Ectodermal cell (in vitro differentiated cells): Measurements from ENCODE around the gene NMUR2.

Source experiments
- H3K27ac ChIP-seq: 2 replicates; pipeline ENCODE4 v1.7.0; 2013; ENCODE audit warnings: mild to moderate bottlenecking, low read depth, low read length; ENCODE audit not compliant: insufficient read depth, poor library complexity, severe bottlenecking
- H3K27me3 ChIP-seq: 2 replicates; pipeline ENCODE4 v1.7.0; 2013; ENCODE audit warnings: mild to moderate bottlenecking, low read length; ENCODE audit not compliant: insufficient read depth, control insufficient read depth, poor library complexity, severe bottlenecking
- H3K36me3 ChIP-seq: one replicate; pipeline ENCODE4 v1.7.0; 2013; ENCODE audit warnings: low read length; ENCODE audit not compliant: control insufficient read depth, insufficient read depth
- H3K4me1 ChIP-seq: one replicate; pipeline ENCODE4 v1.7.0; 2013; ENCODE audit warnings: low read length; ENCODE audit not compliant: control insufficient read depth, insufficient read depth
- H3K4me3 ChIP-seq: 2 replicates; pipeline ENCODE4 v1.7.0; 2013; ENCODE audit warnings: low read depth, low read length, control low read depth; ENCODE audit not compliant: insufficient read depth
- H3K9me3 ChIP-seq: 2 replicates; pipeline ENCODE4 v1.7.0; 2013; ENCODE audit warnings: mild to moderate bottlenecking, low read length, moderate library complexity; ENCODE audit not compliant: control insufficient read depth
- WGBS, 2 experiments: methylation state at CpG; one replicate each; pipeline ENCODE4 v1.1.7; 2013; ENCODE audit warnings: missing lambda C conversion rate in 2 of 2; 5-methylcytosine and 5-hydroxymethylcytosine counted together

NMUR2 gene

DNA sequence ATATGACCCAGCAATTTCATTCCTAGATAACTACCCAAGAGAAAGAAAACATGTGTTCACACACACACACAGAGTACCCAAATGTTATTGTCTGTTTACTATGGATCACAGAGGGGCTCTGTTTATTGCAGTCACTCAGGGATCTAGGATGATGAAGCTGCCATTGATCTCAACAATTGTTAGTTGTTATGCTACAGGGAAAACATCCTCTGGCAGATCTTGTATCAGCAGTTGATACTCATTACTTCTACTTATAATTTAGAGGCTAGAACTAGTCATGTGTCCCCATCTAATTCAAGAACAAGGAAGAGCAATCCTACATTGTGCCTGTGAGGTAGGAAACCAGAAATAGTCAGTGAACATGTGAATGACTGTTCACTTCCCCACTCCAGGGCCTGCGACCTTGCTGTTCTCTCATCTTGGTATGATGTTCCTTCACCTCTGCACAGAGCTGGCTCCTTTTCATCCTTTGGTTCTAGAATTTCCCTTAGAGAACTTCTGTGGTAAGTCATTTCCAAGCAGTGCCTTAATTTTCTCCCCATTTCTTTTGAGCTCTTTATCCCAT is 30.3 kb downstream of the NMUR2 start:
- no peaks in the 10 kb centered on the region for H3K27me3 ChIP-seq
- H3K4me1 ChIP-seq: no peaks in the 10 kb centered on the region
- no peak overlapping the region for H3K27ac ChIP-seq
- WGBS, 2 experiments: 87 to 95% methylated on average over 1 of the region's 1 CpG
- no peaks in the 10 kb centered on the region for H3K9me3 ChIP-seq
- no peak overlapping the region for H3K4me3 ChIP-seq
- H3K36me3 ChIP-seq: no peaks in the 10 kb centered on the region

- Histone ChIP-seq H3K36me3 (no peaks in the 10 kb centered on the region), H3K4me3 (no peak overlapping the region), H3K9me3 (no peaks in the 10 kb centered on the region), H3K27me3 (no peaks in the 10 kb centered on the region), H3K4me1 (no peaks in the 10 kb centered on the region), H3K27ac (no peak overlapping the region)
- WGBS, 2 experiments: 82 to 84% methylated on average over 1 of the region's 1 CpG
These were observed 32.2 kb downstream of the NMUR2 start for GRCh38 chr5:152372875-152373274.

- no peaks in the 10 kb centered on the region for H3K27me3 ChIP-seq
- no peaks in the 10 kb centered on the region for H3K9me3 ChIP-seq
- H3K4me3 ChIP-seq: no peak overlapping the region
- no peaks in the 10 kb centered on the region for H3K36me3 ChIP-seq
- no peak overlapping the region for H3K27ac ChIP-seq
- no peaks in the 10 kb centered on the region for H3K4me1 ChIP-seq
These were observed 35.8 kb downstream of the NMUR2 start for GRCh38 chr5:152369298-152369697.

- H3K4me3 ChIP-seq: no peak overlapping the region
- H3K4me1 ChIP-seq: no peaks in the 10 kb centered on the region
- no peaks in the 10 kb centered on the region for H3K9me3 ChIP-seq
- no peak overlapping the region for H3K27ac ChIP-seq
- no peaks in the 10 kb centered on the region for H3K27me3 ChIP-seq
- H3K36me3 ChIP-seq: no peaks in the 10 kb centered on the region
- 91 to 99% methylated on average over 2 of the region's 3 CpGs for WGBS, 2 experiments
These were observed 37.5 kb downstream of the NMUR2 start for GRCh38 chr5:152367554-152367953.

- Histone ChIP-seq H3K27me3 (no peaks in the 10 kb centered on the region), H3K27ac (no peak overlapping the region), H3K4me3 (no peak overlapping the region), H3K36me3 (no peaks in the 10 kb centered on the region), H3K4me1 (no peaks in the 10 kb centered on the region), H3K9me3 (no peaks in the 10 kb centered on the region)
- 100% methylated on average over 1 of the region's 1 CpG; no CpG with 5 or more reads in 1 of the 2 experiments for WGBS, 2 experiments
These were observed 38.4 kb downstream of the NMUR2 start for GRCh38 chr5:152366716-152367115.

DNA sequence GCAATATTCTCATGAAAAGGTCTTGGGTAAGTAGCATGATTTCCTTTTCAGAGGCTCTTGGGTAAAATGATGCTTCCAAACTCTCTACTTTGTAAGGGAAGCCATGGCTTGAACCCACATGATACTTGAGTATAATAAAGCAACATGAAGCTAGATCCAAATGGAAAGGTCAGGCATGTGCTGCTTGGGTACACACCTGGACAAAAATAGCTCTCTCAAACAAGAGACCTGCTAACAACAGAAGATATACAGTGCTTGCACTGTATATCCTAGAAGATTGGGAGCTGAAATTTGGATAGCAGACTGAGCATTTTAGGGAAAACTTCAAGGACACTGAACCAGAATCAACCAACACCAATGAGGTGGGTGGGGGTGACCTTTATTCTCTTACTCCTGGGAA is 40.2 kb downstream of the NMUR2 start:
- Histone ChIP-seq H3K36me3 (no peaks in the 10 kb centered on the region), H3K4me1 (no peaks in the 10 kb centered on the region), H3K9me3 (no peaks in the 10 kb centered on the region), H3K27me3 (no peaks in the 10 kb centered on the region), H3K4me3 (no peak overlapping the region), H3K27ac (no peak overlapping the region)

DNA sequence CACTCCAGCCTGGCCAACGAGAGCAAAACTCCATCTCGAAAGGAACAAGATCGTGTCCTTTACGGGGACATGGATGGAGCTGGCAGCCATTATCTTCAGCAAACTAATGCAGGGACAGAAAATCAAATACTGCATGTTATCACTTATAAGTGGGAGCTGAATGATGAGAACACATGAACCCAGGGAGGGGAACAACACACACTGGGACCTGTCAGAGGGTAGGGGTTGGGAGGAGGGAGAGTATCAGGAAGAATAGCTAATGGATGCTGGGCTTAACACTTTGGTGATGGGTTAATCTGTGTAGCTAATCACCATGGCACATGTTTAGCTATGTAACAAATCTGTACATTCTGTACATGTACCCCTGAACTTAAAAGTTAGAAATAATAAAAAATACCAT is 40.9 kb downstream of the NMUR2 start:
- no peaks in the 10 kb centered on the region for H3K36me3 ChIP-seq
- no peak overlapping the region for H3K27ac ChIP-seq
- 85 to 95% methylated on average over 4 of the region's 4 CpGs for WGBS, 2 experiments
- no peaks in the 10 kb centered on the region for H3K4me1 ChIP-seq
- no peaks in the 10 kb centered on the region for H3K9me3 ChIP-seq
- H3K4me3 ChIP-seq: no peak overlapping the region
- H3K27me3 ChIP-seq: no peaks in the 10 kb centered on the region

DNA sequence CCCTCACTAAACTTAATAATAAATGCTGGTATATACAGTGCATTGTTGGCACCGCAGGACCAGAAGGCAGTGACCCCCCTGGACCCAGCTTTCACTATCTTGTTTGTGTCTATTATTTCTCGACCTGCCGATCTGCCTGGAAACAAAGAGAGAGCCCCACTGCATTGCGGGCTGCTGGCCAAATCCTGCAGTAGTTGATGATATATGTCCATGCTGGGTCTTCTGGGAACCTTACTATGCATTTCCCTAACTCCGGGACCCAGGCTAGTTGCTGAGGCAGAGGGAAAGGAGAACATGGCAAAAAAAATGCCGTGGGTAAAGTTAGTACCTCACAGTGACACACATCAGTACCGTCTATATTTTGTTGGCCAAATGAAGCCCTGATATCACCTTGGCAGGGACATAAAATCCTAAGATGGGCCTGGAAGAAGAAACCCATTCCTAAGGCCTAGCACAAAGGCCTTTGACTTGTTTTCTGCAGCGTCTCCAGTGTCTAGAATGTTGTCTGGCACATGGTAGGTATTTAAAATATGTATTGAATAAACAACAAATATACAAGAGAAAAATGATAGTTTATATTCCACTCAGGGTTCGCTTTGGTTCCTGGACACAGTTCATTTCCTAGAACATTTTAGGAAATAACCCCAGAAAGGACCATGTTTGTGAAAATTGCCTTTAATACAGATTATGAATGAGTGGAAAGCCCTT is 46.1 kb downstream of the NMUR2 start:
- Histone ChIP-seq H3K4me3 (no peak overlapping the region), H3K36me3 (no peaks in the 10 kb centered on the region), H3K27me3 (no peaks in the 10 kb centered on the region), H3K27ac (no peak overlapping the region), H3K9me3 (no peaks in the 10 kb centered on the region), H3K4me1 (no peaks in the 10 kb centered on the region)
- WGBS, 2 experiments: 92 to 95% methylated on average over 8 to 9 of the region's 9 CpGs

- no peaks in the 10 kb centered on the region for H3K27me3 ChIP-seq
- H3K4me1 ChIP-seq: no peaks in the 10 kb centered on the region
- no peaks in the 10 kb centered on the region for H3K36me3 ChIP-seq
- 95 to 100% methylated on average over 2 of the region's 2 CpGs for WGBS, 2 experiments
- no peak overlapping the region for H3K27ac ChIP-seq
- no peak overlapping the region for H3K4me3 ChIP-seq
- H3K9me3 ChIP-seq: no peaks in the 10 kb centered on the region
These were observed 48.6 kb downstream of the NMUR2 start for GRCh38 chr5:152356506-152356905.

- 95 to 96% methylated on average over 1 of the region's 1 CpG for WGBS, 2 experiments
- Histone ChIP-seq H3K4me3 (no peak overlapping the region), H3K9me3 (no peaks in the 10 kb centered on the region), H3K4me1 (no peaks in the 10 kb centered on the region), H3K27ac (no peak overlapping the region), H3K36me3 (no peaks in the 10 kb centered on the region), H3K27me3 (no peaks in the 10 kb centered on the region)
These were observed 50.0 kb downstream of the NMUR2 start for GRCh38 chr5:152355061-152355460.
